Suprapubic skin (tissue), 4 donors: ENCODE results near the gene ZBED6.

Experiments used
- EP300 ChIP-seq: sonication (generic); formaldehyde crosslinking; IDR thresholded peaks from one replicate; pipeline ENCODE4 v1.6.1; 2017; ENCODE audit warnings: antibody characterized with exemption
- POLR2A ChIP-seq, 2 donors: fragments of 450-650 bp; IDR thresholded peaks; one replicate each; pipeline ENCODE4 v1.6.1; 2017; ENCODE audit warnings: antibody characterized with exemption in 2 of 2, mild to moderate bottlenecking in 2 of 2, moderate library complexity in 2 of 2
- POLR2AphosphoS5 ChIP-seq, 3 donors: sonication (generic); formaldehyde crosslinking; IDR thresholded peaks; one replicate each; pipeline ENCODE4 v1.6.1; 2017; ENCODE audit warnings: antibody characterized with exemption in 3 of 3
- TF ChIP-seq, protein P1 (sequence below), 2 donors: fragments of 200-600 bp in 1 of 2; fragments of 450-650 bp in 1 of 2; sonication (generic) in 1 of 2; IDR thresholded peaks; one replicate each; pipeline ENCODE4 v1.5.1; 2016 to 2019; ENCODE audit warnings: antibody characterized with exemption in 2 of 2, mild to moderate bottlenecking in 1 of 2, moderate library complexity in 1 of 2

DNA sequence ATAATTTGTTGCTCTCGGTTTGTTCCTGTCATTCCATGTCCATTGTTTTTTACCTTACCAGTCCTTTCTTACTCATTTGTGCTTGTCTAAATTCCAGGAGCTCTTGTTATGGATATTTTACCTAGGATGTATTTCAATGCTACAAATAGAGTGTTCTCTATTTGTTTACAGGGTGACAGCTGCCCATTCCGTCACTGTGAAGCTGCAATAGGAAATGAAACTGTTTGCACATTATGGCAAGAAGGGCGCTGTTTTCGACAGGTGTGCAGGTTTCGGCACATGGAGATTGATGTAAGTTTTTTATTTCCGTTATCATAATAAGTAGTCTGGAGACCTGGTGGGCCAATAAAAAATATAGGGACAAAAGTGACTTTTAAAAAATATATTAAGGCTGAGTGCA is 23.0 kb downstream of the ZBED6 start:
- TF ChIP-seq, protein P1, sequence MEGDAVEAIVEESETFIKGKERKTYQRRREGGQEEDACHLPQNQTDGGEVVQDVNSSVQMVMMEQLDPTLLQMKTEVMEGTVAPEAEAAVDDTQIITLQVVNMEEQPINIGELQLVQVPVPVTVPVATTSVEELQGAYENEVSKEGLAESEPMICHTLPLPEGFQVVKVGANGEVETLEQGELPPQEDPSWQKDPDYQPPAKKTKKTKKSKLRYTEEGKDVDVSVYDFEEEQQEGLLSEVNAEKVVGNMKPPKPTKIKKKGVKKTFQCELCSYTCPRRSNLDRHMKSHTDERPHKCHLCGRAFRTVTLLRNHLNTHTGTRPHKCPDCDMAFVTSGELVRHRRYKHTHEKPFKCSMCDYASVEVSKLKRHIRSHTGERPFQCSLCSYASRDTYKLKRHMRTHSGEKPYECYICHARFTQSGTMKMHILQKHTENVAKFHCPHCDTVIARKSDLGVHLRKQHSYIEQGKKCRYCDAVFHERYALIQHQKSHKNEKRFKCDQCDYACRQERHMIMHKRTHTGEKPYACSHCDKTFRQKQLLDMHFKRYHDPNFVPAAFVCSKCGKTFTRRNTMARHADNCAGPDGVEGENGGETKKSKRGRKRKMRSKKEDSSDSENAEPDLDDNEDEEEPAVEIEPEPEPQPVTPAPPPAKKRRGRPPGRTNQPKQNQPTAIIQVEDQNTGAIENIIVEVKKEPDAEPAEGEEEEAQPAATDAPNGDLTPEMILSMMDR (IDR thresholded peaks at IDR 0.05) = no peak
- no peak for TF ChIP-seq POLR2A (IDR thresholded peaks at IDR 0.05)
- TF ChIP-seq POLR2AphosphoS5 (IDR thresholded peaks at IDR 0.05) = no peak
- TF ChIP-seq EP300 = no peak
